Mesothelial cell of epicardium (in vitro differentiated cells): ENCODE measurements around the gene MANBA. TPM values are rescaled to one million over a fixed set of nuclear protein-coding genes. Genes with fewer than 3 reads are reported as not detected.

Experiments
- DNase-seq, 2 experiments: peaks; one replicate each; pipeline ENCODE4 v3.0.0; 2021; ENCODE audit warnings: low spot score in 2 of 2; ENCODE audit not compliant: unreplicated experiment in 2 of 2
- H3K27ac Mint-ChIP-seq: 2 replicates; pipeline ENCODE4 v1.8.0; 2021; ENCODE audit warnings: mixed read lengths
- H3K27me3 Mint-ChIP-seq: 2 replicates; pipeline ENCODE4 v1.8.0; 2021; ENCODE audit warnings: low read depth, mixed read lengths
- H3K36me3 Mint-ChIP-seq: 2 replicates; pipeline ENCODE4 v1.8.0; 2021; ENCODE audit warnings: mixed read lengths
- H3K4me1 Mint-ChIP-seq: 2 replicates; pipeline ENCODE4 v1.8.0; 2021; ENCODE audit warnings: mixed read lengths
- H3K4me3 Mint-ChIP-seq: 2 replicates; pipeline ENCODE4 v1.8.0; 2021; ENCODE audit warnings: mild to moderate bottlenecking, moderate library complexity, mixed read lengths
- H3K9me3 Mint-ChIP-seq: 2 replicates; pipeline ENCODE4 v1.8.0; 2021; ENCODE audit warnings: mixed read lengths
- total RNA-seq: library from RNA; stranded (reverse); gene quantifications from 3 replicates; pipeline ENCODE4 v1.2.1, GENCODE V29; 2021
- TF ChIP-seq, protein P1 (sequence below): fragments of 200-600 bp; sonication (generic); IDR thresholded peaks from one replicate; pipeline ENCODE4 v1.5.0; 2021; ENCODE audit warnings: antibody characterized with exemption; ENCODE audit not compliant: unreplicated experiment

The MANBA gene
- total RNA-seq, result 39.2 to 40.2 TPM (median 39.6 TPM) in 3 replicates

DNA sequence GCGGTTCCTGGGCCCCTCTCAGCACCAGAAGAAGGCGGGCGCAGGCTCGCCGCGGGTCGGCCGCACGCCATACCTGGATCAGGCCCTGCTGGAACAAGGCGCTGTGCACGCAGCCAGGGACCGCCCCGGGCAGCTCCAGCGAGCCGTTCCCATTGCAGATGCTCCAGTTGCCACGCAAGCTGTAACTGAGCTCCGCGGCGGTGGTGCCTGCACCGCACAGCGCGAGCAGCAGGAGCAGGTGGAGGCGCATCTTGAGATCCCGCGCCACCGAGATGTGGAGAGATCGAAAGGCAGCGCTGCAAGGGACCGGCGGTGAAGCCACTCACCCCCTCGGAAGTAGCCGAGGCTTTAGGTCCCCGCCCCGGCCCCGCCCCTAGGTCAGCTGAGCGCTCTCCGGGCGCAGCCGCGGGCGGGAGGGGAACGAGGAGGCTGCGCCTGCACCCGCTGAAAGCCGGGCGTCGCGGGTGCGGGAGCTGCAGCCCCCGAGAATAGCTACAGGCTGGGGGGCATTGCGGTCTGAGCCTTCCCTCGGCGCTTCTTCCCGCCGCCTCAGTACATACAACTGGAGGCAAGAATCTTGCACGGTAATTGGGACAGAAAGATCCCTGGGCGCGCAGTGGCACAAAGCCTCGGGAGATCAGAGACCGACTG lies at the start of gene MANBA:
MANBA (minus strand) TSS at position 324 of the 651 bp plus-strand sequence; CDS start at position 250, 74 bp downstream.
- Mint-ChIP-seq H3K4me1 (peaks cover 43% of the 10 kb centered on the region), H3K4me3 (peak within 1 kb of the TSS; percentile 96), H3K27ac (peak within 1 kb of the TSS; percentile 94), H3K27me3 (no peaks in the 10 kb centered on the region), H3K9me3 (no peaks in the 10 kb centered on the region), H3K36me3 (no peaks in the 10 kb centered on the region)
- TF ChIP-seq, protein P1, sequence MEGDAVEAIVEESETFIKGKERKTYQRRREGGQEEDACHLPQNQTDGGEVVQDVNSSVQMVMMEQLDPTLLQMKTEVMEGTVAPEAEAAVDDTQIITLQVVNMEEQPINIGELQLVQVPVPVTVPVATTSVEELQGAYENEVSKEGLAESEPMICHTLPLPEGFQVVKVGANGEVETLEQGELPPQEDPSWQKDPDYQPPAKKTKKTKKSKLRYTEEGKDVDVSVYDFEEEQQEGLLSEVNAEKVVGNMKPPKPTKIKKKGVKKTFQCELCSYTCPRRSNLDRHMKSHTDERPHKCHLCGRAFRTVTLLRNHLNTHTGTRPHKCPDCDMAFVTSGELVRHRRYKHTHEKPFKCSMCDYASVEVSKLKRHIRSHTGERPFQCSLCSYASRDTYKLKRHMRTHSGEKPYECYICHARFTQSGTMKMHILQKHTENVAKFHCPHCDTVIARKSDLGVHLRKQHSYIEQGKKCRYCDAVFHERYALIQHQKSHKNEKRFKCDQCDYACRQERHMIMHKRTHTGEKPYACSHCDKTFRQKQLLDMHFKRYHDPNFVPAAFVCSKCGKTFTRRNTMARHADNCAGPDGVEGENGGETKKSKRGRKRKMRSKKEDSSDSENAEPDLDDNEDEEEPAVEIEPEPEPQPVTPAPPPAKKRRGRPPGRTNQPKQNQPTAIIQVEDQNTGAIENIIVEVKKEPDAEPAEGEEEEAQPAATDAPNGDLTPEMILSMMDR, result no peak
- peak; percentile 52 to 71 for DNase-seq

DNA sequence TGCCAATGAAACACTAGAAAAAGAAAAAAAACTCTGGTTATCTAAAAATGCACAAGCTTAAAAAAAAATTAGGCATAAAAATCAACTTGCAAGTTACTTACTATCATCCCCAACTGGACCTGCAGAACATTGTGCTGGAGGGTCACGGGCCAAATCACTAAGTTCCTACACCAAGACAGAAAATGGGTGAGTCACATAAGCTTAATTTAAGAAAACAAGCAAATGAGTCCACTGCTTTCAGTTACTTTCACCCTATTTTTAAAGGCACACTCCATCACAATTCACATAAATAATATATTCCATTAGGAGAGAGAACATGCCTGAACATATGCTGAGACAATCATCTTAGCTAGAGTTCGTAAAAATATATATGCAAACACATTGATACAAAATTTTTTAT lies 48.9 kb upstream of the MANBA start:
- Mint-ChIP-seq H3K9me3 (no peaks in the 10 kb centered on the region), H3K27ac (no peak overlapping the region), H3K27me3 (no peaks in the 10 kb centered on the region), H3K4me3 (no peak overlapping the region), H3K36me3 (peaks cover 25% of the 10 kb centered on the region), H3K4me1 (peaks cover 24% of the 10 kb centered on the region)
- TF ChIP-seq, protein P1, result no peak
- DNase-seq, result no peak

DNA sequence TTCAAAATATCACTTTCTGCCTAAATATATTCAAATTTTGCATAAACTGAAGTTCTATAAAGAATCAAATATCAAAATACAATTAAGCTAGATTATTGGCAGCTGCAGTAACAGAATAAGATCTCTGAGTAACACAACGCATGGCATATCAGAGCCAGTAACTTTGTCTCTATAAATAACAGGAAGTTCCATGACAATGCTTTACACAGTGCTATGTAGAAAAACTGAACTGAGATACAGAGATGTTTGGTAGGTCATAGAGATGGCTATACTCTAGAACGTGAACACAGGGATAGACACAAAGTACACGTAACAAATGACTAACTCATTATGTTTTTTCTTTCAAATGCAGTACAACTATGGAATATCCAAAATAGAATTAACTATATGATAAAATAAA lies 48.4 kb upstream of the MANBA start:
- Mint-ChIP-seq H3K4me3 (no peak overlapping the region), H3K9me3 (no peaks in the 10 kb centered on the region), H3K27me3 (no peaks in the 10 kb centered on the region), H3K27ac (peak overlapping the region; percentile 23), H3K36me3 (peaks cover 22% of the 10 kb centered on the region), H3K4me1 (peaks cover 24% of the 10 kb centered on the region)
- TF ChIP-seq, protein P1, result peak; percentile 26
- no peak for DNase-seq

DNA sequence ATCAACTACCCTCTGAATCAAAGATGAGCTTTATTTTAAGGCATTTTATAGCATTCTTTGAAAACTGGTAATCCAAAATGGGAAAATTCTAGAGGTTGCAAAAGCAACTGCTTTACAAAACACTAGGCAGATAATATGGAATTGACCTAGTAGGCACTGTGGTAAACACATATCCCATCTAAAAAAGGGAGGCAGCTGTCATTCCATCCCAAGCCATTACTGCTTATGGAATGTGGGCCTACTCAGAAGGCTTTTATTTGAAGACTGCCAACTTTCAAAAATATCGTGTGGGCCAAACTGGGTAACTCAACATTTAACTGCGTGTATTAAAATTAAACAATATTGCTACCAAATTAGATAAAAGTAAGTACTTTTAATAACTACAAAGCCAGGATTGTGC lies 47.2 kb upstream of the MANBA start:
- Mint-ChIP-seq H3K27me3 (no peaks in the 10 kb centered on the region), H3K9me3 (no peaks in the 10 kb centered on the region), H3K4me1 (peaks cover 26% of the 10 kb centered on the region), H3K36me3 (peaks cover 27% of the 10 kb centered on the region), H3K27ac (no peak overlapping the region), H3K4me3 (no peak overlapping the region)
- TF ChIP-seq, protein P1, result no peak
- no peak for DNase-seq

DNA sequence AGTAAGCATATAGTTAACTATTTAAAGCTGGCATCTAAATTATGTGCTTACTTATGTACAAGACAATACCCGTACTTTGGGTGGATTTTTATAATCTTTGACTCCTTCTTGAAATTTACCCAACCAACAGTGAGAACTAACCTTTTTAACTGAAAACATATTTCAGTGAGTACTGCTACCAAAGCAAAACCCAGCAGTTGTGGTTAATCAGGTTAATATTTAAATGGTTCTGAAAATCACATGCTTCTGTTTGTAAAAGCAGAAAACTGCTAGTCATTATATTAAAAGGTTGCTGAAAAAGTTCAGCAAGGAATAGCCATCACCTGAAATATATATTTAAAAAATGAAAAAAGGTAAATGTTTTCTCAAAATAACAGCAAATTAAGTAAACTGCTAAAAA lies 46.6 kb upstream of the MANBA start:
- H3K27ac Mint-ChIP-seq, result no peak overlapping the region
- TF ChIP-seq, protein P1, result no peak
- H3K36me3 Mint-ChIP-seq, result peaks cover 27% of the 10 kb centered on the region

More for the DNA sequence above, 46.6 kb upstream of the MANBA start:
- Mint-ChIP-seq H3K27me3 (no peaks in the 10 kb centered on the region), H3K4me3 (no peak overlapping the region), H3K9me3 (no peaks in the 10 kb centered on the region), H3K4me1 (peaks cover 24% of the 10 kb centered on the region)
- DNase-seq, result no peak
